ENCODE data around the gene OR52E2.
"Not testable (repeated sequence)": the region's sequence is repeated elsewhere in the genome, so short reads cannot be mapped to it uniquely, and the experiment has no call there.

The OR52E2 gene

GRCh38 chr11:5059391-5059790 is at the start of gene OR52E2:
Gene OR52E2, minus strand, starts transcription at chr11:5059627. Its CDS starts 0 bp downstream, at chr11:5059627.
- no peak for DNase-seq

GRCh38 chr11:5107285-5107684 is 47.9 kb upstream of the OR52E2 start:
- no peak for DNase-seq

GRCh38 chr11:5103066-5103465 is 43.6 kb upstream of the OR52E2 start:
- DNase-seq, result no peak

- DNase-seq, result no peak
Observed at GRCh38 chr11:5102246-5102645, 42.8 kb upstream of the OR52E2 start.

- DNase-seq, result no peak
Observed at GRCh38 chr11:5096011-5096410, 36.6 kb upstream of the OR52E2 start.

GRCh38 chr11:5092821-5093585 is 33.6 kb upstream of the OR52E2 start:
- DNase-seq, result no peak

GRCh38 chr11:5090668-5091067 is 31.2 kb upstream of the OR52E2 start:
- DNase-seq, result no peak

- DNase-seq, result no peak
Observed at GRCh38 chr11:5088556-5088955, 29.1 kb upstream of the OR52E2 start.

GRCh38 chr11:5083602-5084001 is 24.2 kb upstream of the OR52E2 start:
- no peak for DNase-seq

GRCh38 chr11:5081405-5081804 is 22.0 kb upstream of the OR52E2 start:
- no peak for DNase-seq

GRCh38 chr11:5071799-5072198 is 12.4 kb upstream of the OR52E2 start:
- DNase-seq, result no peak

- no peak for DNase-seq
Observed at GRCh38 chr11:5069272-5069671, 9.8 kb upstream of the OR52E2 start, which contains the start of gene OR52E1. Gene OR52E1, plus strand, starts transcription at chr11:5069572.

GRCh38 chr11:5065027-5065426 is 5.6 kb upstream of the OR52E2 start:
- no peak for DNase-seq

GRCh38 chr11:5058679-5059078 is 748 bp downstream of the OR52E2 start:
- not testable (repeated sequence) for DNase-seq

- no peak for DNase-seq
Observed at GRCh38 chr11:5046754-5047330, 12.6 kb downstream of the OR52E2 start.

GRCh38 chr11:5046226-5046625 is 13.2 kb downstream of the OR52E2 start, which contains the start of gene OR52J3:
Gene OR52J3, plus strand, starts transcription at chr11:5046526. Its CDS starts 0 bp downstream, at chr11:5046526.
- DNase-seq, result no peak

GRCh38 chr11:5043380-5043779 is 16.0 kb downstream of the OR52E2 start:
- DNase-seq, result no peak

- DNase-seq, result no peak
Observed at GRCh38 chr11:5042091-5042490, 17.3 kb downstream of the OR52E2 start.

GRCh38 chr11:5040876-5041275 is 18.6 kb downstream of the OR52E2 start:
- DNase-seq, result no peak

GRCh38 chr11:5038341-5038740 is 21.1 kb downstream of the OR52E2 start:
- no peak for DNase-seq

- DNase-seq, result no peak
Observed at GRCh38 chr11:5037926-5038325, 21.5 kb downstream of the OR52E2 start.

GRCh38 chr11:5036669-5037068 is 22.8 kb downstream of the OR52E2 start:
- no peak for DNase-seq

GRCh38 chr11:5021996-5022395 is 37.4 kb downstream of the OR52E2 start:
- DNase-seq, result no peak

GRCh38 chr11:5013012-5013411 is 46.4 kb downstream of the OR52E2 start:
- DNase-seq, result no peak

GRCh38 chr11:5011254-5011653 is 48.2 kb downstream of the OR52E2 start:
- no peak for DNase-seq
